ENCODE results near the gene STAT3. TPM values are rescaled to one million over a fixed set of nuclear protein-coding genes. Genes with fewer than 3 reads are reported as not detected.
"Not testable (repeated sequence)": the region's sequence is repeated elsewhere in the genome, so short reads cannot be mapped to it uniquely, and the experiment has no call there.

The STAT3 gene
- total RNA-seq, 1 donor: 206 TPM

DNA sequence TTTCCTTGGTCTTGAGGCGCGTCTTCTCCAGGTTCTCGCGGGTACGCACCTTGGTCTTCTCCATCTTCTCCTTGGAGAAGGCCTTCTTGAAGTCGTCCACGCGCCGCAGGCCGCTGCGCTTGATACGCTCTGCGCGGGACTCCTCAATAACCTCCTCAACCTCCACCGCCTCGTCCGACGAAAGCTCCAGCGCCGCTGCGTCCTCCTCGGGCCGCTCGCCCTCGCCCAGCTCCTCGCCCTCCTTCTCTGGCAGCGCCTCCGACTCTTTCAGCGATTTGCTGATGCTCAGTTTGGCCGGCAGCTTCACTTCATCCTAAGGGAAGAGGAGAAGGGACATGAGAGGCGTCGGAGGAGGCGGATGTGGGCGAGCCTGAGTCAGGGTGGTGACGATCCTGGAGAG is 16.8 kb upstream of the STAT3 start:
- Histone ChIP-seq H2AFZ (ENCODE audit: low read length) (no peak overlapping the region), H3K4me1 (ENCODE audit: insufficient read depth, low read length) (peaks cover 43% of the 10 kb centered on the region), H4K20me1 (ENCODE audit: insufficient read depth, low read length) (peaks cover 84% of the 10 kb centered on the region), H3K9me3 (ENCODE audit: low read depth, low read length) (no peaks in the 10 kb centered on the region), H3K4me3 (ENCODE audit: insufficient read depth, low read length) (no peak overlapping the region), H3K79me2 (ENCODE audit: insufficient read depth, low read length) (peaks cover 81% of the 10 kb centered on the region), H3K27me3 (ENCODE audit: insufficient read depth, low read length) (no peaks in the 10 kb centered on the region), H3K27ac (ENCODE audit: low read depth, low read length) (no peak overlapping the region), H3K36me3 (ENCODE audit: insufficient read depth, low read length) (peaks cover 47% of the 10 kb centered on the region), H3K4me2 (ENCODE audit: insufficient read depth, low read length) (no peak overlapping the region)
- peak; percentile 66 for DNase-seq (ENCODE audit: insufficient read length, low spot score, missing footprints)
- TF ChIP-seq, protein P1, sequence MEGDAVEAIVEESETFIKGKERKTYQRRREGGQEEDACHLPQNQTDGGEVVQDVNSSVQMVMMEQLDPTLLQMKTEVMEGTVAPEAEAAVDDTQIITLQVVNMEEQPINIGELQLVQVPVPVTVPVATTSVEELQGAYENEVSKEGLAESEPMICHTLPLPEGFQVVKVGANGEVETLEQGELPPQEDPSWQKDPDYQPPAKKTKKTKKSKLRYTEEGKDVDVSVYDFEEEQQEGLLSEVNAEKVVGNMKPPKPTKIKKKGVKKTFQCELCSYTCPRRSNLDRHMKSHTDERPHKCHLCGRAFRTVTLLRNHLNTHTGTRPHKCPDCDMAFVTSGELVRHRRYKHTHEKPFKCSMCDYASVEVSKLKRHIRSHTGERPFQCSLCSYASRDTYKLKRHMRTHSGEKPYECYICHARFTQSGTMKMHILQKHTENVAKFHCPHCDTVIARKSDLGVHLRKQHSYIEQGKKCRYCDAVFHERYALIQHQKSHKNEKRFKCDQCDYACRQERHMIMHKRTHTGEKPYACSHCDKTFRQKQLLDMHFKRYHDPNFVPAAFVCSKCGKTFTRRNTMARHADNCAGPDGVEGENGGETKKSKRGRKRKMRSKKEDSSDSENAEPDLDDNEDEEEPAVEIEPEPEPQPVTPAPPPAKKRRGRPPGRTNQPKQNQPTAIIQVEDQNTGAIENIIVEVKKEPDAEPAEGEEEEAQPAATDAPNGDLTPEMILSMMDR (IDR thresholded peaks at IDR 0.05; ENCODE audit: extremely low read depth, low read depth, low read length): no peak

DNA sequence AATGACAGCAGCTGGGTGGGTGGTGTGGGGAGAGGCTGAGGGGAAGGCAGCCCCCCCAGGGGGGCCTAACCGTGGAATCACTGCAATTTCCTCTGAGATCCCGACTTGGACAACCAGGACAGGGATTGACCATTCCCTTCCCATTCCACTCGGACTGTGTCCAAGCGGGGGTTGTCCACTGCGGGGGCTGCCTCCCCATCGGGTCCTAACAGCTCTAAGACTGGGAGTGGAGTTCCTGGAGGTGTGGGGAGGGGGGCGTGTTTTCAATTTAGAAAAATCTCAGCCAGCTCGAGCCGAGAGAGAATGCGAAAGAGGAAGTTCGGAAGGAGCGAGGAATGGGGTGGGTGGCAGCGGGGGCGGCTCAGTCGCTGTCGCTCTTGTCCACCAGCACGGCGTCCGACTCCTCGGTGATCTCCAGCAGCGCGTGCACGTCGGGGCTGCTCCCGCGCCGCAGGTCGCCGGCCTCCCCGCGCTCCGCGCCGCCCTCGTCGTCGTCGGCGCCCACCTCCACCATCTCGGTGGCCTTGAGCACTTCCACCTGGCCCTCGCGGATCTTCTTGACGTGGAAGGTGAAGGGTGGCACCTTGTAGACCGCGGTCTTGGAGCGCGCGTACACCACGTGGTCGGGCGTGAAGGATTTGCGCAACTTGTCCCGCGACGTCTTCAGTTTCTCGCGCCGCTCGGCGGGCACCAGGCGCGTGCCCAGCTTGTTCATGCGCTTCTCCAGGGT is 16.2 kb upstream of the STAT3 start:
- Histone ChIP-seq H3K27ac (ENCODE audit: low read depth, low read length) (no peak overlapping the region), H2AFZ (ENCODE audit: low read length) (no peak overlapping the region), H4K20me1 (ENCODE audit: insufficient read depth, low read length) (peaks cover 82% of the 10 kb centered on the region), H3K4me3 (ENCODE audit: insufficient read depth, low read length) (no peak overlapping the region), H3K36me3 (ENCODE audit: insufficient read depth, low read length) (peaks cover 47% of the 10 kb centered on the region), H3K4me2 (ENCODE audit: insufficient read depth, low read length) (no peak overlapping the region), H3K27me3 (ENCODE audit: insufficient read depth, low read length) (no peaks in the 10 kb centered on the region), H3K79me2 (ENCODE audit: insufficient read depth, low read length) (peaks cover 75% of the 10 kb centered on the region), H3K4me1 (ENCODE audit: insufficient read depth, low read length) (peaks cover 40% of the 10 kb centered on the region), H3K9me3 (ENCODE audit: low read depth, low read length) (no peaks in the 10 kb centered on the region)
- peak; percentile 72 for DNase-seq (ENCODE audit: insufficient read length, low spot score, missing footprints)
- TF ChIP-seq, protein P1 (IDR thresholded peaks at IDR 0.05; ENCODE audit: extremely low read depth, low read depth, low read length): no peak

DNA sequence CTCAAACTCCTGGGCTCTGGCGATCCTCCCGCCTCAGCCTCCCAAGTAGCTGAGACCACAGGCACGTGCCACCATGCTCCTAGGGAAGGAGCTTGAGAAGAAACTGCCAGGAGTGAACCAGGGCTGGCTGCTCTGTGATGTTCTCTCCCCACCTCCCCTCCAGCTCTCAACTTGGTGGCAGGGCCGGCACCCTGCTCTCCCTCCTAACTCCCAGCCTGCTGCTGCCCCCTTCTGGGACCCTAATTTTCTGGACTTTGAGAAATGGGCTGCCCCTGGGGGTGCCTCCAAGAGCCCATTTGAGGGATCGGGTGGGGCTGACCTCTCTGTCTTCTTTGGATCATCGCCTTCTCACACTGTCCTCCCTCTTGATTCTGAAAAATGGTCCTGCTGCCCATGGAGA is 14.9 kb upstream of the STAT3 start:
- Histone ChIP-seq H3K4me1 (ENCODE audit: insufficient read depth, low read length) (peaks cover 38% of the 10 kb centered on the region), H3K79me2 (ENCODE audit: insufficient read depth, low read length) (peaks cover 63% of the 10 kb centered on the region), H3K9me3 (ENCODE audit: low read depth, low read length) (no peaks in the 10 kb centered on the region), H4K20me1 (ENCODE audit: insufficient read depth, low read length) (peaks cover 82% of the 10 kb centered on the region), H3K27ac (ENCODE audit: low read depth, low read length) (peak overlapping the region; percentile 46), H3K4me2 (ENCODE audit: insufficient read depth, low read length) (no peak overlapping the region), H3K36me3 (ENCODE audit: insufficient read depth, low read length) (peaks cover 42% of the 10 kb centered on the region), H3K27me3 (ENCODE audit: insufficient read depth, low read length) (no peaks in the 10 kb centered on the region), H2AFZ (ENCODE audit: low read length) (no peak overlapping the region), H3K4me3 (ENCODE audit: insufficient read depth, low read length) (no peak overlapping the region)
- peak; percentile 51 for DNase-seq (ENCODE audit: insufficient read length, low spot score, missing footprints)
- TF ChIP-seq, protein P1 (IDR thresholded peaks at IDR 0.05; ENCODE audit: extremely low read depth, low read depth, low read length): peak; percentile 9

DNA sequence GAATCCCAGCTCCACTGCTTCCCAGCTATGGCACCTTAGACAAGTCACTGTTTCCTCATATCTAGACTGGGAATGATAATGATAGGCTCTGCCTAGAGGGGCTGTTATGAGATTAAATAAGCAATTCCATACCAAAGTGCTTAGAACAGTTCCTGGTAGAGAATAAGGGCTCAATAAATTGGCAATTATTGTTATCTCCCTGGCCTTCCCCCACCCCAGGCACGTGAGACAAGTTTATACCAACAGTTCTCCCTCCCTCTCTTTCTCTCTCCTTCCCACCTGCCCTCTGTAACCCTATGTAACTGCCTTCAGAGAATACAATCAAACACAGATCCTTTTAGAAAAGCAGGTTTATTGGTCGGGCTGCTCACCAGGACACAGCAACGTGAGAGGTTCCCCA is 13.9 kb upstream of the STAT3 start:
- Histone ChIP-seq H3K4me1 (ENCODE audit: insufficient read depth, low read length) (peaks cover 28% of the 10 kb centered on the region), H2AFZ (ENCODE audit: low read length) (no peak overlapping the region), H3K27me3 (ENCODE audit: insufficient read depth, low read length) (no peaks in the 10 kb centered on the region), H3K9me3 (ENCODE audit: low read depth, low read length) (no peaks in the 10 kb centered on the region), H3K4me3 (ENCODE audit: insufficient read depth, low read length) (no peak overlapping the region), H3K79me2 (ENCODE audit: insufficient read depth, low read length) (peaks cover 53% of the 10 kb centered on the region), H3K27ac (ENCODE audit: low read depth, low read length) (peak overlapping the region; percentile 31), H4K20me1 (ENCODE audit: insufficient read depth, low read length) (peaks cover 72% of the 10 kb centered on the region), H3K4me2 (ENCODE audit: insufficient read depth, low read length) (no peak overlapping the region), H3K36me3 (ENCODE audit: insufficient read depth, low read length) (peaks cover 42% of the 10 kb centered on the region)
- DNase-seq (ENCODE audit: insufficient read length, low spot score, missing footprints): peak; percentile 35
- TF ChIP-seq, protein P1 (IDR thresholded peaks at IDR 0.05; ENCODE audit: extremely low read depth, low read depth, low read length): no peak

DNA sequence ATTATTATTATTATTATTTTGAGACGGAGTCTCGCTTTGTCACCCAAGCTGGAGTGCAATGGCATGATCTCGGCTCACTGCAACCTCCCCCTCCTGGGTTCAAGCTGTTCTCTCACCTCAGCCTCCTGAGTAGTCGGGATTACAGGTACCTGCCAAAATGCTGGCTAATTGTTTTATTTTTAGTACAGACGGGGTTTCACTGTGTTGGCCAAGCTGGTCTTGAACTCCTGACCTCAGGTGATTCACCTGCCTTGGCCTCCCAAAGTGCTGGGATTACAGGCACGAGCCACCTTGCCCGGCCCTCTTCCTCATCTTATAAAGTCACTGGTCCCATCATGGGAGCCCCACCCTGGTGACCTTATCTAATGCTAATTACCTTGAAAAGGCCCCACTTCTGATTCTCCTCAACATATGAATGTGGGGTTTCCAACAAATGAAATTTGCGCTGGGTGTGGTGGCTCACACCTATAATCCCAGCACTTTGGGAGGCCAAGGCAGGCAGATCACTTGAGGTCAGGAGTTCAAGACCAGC is 12.7 kb upstream of the STAT3 start:
- not testable (repeated sequence) for H3K4me2 ChIP-seq (ENCODE audit: insufficient read depth, low read length); H3K4me3 ChIP-seq (ENCODE audit: insufficient read depth, low read length); DNase-seq (ENCODE audit: insufficient read length, low spot score, missing footprints); H3K27me3 ChIP-seq (ENCODE audit: insufficient read depth, low read length); H2AFZ ChIP-seq (ENCODE audit: low read length); H3K9me3 ChIP-seq (ENCODE audit: low read depth, low read length)
- peaks cover 60% of the 10 kb centered on the region for H4K20me1 ChIP-seq (ENCODE audit: insufficient read depth, low read length)
- peaks cover 41% of the 10 kb centered on the region for H3K79me2 ChIP-seq (ENCODE audit: insufficient read depth, low read length)
- H3K4me1 ChIP-seq (ENCODE audit: insufficient read depth, low read length): peaks cover 16% of the 10 kb centered on the region
- H3K36me3 ChIP-seq (ENCODE audit: insufficient read depth, low read length): peaks cover 41% of the 10 kb centered on the region
- H3K27ac ChIP-seq (ENCODE audit: low read depth, low read length): peak overlapping the region; percentile 33

All from osteoblast (primary cell).